Activated CD4-positive, alpha-beta T cell treated with anti-CD3 and anti-CD28 coated beads, Interleukin-10, Interleukin-2, amounts not matched to agents 100 ng/mL and 50 ng/mL, durations not matched to agents 16 hours and 8 hours (primary cell): ENCODE results near the gene GRHL1.

ENCODE experiments used
- DNase-seq: peaks from one replicate; pipeline ENCODE4 v3.0.0-alpha.2; 2020

The GRHL1 gene

GRCh38 chr2:9972621-9973479 lies 21.4 kb downstream of the GRHL1 start:
- no peak for DNase-seq

DNA sequence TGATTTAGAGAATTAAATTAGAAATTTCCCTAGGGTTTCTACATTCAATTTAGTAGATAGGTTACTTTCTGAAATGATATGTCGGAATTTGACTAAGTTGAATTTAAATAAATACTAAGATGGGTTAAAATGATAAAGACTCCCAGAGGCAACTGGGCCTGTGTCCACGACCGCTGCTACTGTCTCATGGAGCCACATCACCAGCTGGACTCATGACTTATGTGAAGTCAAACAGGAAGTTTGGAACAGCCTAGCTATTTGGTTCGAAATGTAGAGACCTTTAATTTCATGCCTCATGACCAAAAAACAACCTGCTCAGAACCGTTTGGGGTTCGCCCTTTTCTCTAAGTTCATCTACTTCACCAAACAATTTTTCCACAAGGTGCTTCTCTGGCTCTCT lies 22.2 kb downstream of the GRHL1 start:
- DNase-seq: no peak

GRCh38 chr2:9974343-9974742 lies 22.9 kb downstream of the GRHL1 start:
- no peak for DNase-seq

- no peak for DNase-seq
These were observed 23.8 kb downstream of the GRHL1 start for GRCh38 chr2:9975328-9975727.

DNA sequence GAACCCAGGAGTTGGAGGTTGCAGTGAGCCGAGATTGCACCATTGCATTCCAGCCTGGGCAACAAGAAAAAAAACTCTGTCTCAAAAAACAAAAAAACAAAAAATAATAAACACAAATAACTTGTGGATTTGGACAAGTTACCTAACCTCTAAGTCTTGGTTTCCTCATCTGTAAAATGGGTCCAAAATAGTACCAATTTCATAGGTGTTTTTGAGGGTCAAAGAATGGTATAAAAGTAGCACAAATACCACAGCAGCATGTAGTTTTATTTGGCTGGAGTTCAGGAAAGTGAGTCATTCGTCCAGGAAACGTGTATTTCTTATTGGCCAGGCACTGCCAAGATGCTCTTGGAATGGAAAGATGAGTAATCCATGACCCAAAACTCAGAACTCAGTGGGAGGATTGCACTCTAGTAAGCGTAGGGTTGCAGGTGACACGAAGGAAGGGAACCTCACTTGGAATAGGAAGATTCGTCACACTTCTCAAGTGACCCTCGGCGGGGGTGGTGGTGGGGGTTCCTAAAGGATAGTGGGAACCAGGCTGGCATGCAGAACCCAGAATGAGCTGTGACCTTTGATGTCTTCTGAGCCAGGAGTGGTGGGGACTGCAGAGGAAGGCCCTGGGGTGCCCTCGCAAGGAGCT lies 24.4 kb downstream of the GRHL1 start:
- peak; percentile 68 for DNase-seq

DNA sequence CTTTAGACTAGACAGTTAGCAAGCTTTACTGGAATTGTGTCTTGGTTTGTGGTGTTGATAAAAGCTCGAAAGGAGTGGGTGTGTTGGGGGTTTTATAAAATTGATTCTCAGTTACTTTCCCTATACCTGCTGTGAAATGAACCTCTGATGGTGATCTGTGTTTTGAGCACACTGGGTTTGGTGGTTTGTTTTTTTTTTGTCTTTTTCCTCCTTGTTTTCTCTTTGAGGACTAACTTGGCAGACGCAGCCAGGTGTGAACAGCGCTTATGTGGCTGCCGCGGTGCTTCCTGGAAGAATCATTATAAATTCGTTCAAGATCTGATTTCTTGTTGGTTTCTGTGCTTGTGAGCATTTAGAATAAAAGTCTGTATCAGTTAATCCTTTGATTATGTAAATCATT lies 28.5 kb downstream of the GRHL1 start:
- no peak for DNase-seq

GRCh38 chr2:9980520-9980919 lies 29.0 kb downstream of the GRHL1 start:
- DNase-seq: no peak

DNA sequence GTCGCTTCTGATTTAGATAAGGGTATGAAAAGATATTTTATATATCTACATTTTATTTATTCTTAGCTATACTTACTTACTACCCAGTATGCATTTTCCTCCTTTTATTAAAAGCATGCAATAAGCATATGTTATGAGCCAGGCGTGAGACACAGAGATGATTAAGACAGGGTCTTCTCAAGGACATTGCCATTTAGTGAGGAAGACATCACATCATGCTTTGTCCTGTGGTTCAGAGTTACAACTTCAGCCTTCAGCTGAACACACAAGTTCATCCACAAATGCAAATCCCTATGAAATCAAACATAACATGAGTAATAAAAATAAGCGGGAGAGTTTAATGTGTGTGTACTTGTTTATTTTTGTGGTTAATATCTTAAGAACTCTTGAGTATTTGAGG lies 30.2 kb downstream of the GRHL1 start:
- no peak for DNase-seq

DNA sequence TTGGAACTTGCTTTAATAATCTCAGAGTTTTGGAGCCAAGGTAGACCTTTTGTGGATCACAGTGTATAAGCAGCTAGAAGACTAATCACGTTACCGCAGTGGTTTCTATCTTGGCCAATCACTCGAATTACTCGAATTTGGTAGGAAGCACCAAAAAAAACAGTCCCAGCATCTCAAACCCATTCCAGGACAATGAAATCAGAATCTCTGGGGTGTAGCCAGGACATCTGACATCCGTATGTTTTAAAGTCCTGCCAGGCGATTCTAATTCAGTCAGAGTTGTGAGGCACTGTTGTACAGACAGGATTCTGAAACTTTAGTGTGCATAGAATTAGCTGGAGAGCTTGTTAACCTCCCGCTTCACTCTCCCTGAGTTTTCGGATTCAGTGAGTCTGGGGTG lies 30.8 kb downstream of the GRHL1 start:
- no peak for DNase-seq

DNA sequence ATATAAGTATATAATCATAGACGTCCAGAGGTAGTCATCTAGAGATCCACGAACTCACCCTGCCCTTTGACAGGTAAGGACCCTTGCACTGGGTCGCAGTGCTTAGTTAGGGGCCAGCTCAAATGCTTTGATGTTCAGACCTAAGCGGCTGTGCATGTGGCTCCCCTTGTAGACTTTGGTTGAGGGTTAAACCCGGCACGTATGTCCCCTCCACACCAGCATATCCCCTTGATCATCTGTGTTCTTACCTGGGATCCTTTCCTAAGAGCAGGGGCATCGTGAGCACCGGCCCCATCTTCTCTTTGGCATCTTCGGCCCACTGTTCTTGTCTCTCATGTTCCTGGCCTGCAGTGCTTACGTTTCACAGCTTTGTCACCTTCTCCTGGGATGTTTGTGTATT lies 31.4 kb downstream of the GRHL1 start:
- DNase-seq: no peak

- no peak for DNase-seq
These were observed 32.1 kb downstream of the GRHL1 start for GRCh38 chr2:9983401-9984216.

DNA sequence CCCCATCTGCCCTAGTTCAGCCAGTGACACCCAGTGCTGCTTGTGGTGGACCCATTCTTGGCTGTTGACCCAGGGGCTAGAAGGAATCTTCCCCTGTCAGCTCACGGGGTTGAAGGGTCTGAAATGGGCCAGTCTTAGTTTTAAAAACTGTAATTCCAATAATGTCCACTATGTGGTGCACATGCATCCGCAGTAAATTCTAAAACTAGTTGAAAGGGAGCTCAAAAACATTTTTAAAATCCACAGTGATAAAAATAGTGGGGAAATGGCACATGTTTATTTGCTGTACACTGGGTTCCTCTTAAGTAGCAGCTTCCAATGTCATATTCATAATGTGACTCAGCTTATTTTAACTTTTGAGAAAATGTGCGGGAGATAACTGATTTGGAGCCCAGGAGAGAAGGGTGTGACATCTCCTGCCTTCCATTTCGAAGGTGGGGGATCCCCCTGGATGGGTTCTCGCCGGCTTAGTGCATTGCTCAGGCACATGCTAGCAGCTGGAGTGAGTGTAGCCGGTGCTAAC lies 32.8 kb downstream of the GRHL1 start:
- peak; percentile 56 for DNase-seq

- DNase-seq: no peak
These were observed 33.5 kb downstream of the GRHL1 start for GRCh38 chr2:9984871-9985480.

DNA sequence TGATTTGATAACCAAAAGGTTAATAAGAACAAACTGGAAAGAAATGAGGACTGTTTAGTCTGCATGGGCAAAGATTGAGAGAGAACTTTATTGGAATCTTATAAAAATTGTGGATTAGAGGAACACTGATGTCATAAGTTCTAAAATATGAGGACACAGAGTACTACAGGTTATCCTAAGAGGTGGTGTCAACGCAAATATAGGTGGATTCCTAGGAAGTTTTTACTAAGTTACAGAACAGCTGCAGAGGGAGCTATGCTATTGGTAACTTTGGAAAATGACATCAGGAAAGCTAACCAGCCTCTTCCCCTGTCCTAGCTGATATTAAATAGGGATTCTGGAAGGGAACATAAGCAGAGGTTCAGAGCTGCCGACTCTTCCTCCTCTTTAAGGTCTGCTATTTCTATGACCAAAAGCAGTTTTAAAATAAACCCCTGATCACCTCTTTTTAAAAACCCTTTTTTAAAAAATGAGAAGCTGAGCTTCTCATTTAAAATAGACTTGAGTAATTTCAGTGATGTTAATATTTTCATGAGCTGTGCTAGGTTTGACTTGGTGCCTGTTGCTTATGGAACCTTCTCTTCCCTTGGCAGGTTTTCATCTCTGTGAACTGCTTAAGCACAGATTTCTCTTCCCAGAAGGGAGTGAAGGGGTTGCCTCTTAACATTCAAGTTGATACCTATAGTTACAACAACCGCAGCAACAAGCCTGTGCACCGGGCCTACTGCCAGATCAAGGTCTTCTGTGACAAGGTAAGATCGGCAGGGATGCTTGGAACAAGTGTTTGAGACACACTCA lies 34.2 kb downstream of the GRHL1 start:
- no peak for DNase-seq

- DNase-seq: no peak
These were observed 36.8 kb downstream of the GRHL1 start for GRCh38 chr2:9988320-9988719.

DNA sequence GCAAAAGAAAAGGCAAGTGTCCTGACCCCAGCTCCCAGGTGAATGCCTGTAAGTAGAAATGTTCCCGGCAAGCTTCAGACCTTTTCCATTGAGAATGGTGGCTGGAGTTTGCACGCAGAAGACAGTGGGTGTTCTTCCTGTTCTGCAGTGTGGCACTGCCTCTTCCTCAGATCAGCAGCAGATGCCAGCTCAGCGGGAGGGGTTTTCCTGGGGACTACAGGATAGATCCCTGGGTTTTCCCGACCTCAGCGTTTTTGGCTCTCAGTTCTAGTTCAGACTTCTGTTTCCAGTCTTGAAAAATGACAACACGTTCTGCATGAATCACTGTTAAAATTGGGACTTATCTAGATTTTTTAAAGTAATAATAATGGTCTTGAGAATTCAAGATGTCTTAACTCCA lies 39.2 kb downstream of the GRHL1 start:
- no peak for DNase-seq

- DNase-seq: no peak
These were observed 39.7 kb downstream of the GRHL1 start for GRCh38 chr2:9991221-9991620.

- DNase-seq: no peak
These were observed 40.4 kb downstream of the GRHL1 start for GRCh38 chr2:9991829-9992273.

GRCh38 chr2:9992427-9993187 lies 41.1 kb downstream of the GRHL1 start:
- no peak for DNase-seq

DNA sequence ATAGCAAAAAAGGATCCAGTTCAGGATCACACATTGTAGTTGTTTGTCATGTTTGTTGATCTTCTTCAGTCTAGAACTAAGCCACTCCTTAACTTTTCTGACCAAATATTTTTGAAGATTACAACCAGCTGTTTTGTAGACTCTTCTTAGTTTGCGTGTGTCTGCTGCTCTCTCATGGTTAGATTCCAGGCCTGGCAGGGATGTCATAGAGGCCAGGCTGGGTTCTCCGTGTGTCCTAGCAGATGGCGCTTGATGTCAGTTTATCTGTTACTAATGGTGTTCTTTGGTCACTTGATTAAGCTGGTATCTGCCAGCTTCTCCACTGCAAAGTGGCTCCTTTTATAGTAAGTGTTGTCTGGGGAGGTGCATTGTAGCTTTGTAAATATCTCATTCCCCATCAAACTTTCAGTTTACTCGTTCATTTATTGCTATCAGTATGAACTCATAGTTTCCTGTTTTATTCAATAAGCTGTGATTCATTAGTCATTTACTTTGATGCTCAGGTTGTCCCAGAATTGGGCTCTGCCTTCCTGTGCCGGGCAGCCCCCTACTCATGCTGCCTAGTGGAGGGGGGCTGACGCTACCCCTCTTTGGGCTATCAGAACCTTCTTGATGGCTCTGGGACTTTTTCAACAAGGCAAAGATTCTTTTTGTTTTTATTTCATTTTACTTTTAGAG lies 42.1 kb downstream of the GRHL1 start:
- DNase-seq: peak; percentile 74

GRCh38 chr2:9994462-9994861 lies 43.0 kb downstream of the GRHL1 start:
- DNase-seq: no peak
